Neural cell (in vitro differentiated cells): ENCODE measurements around the gene SLC41A3.

Experiments
- EP300 ChIP-seq: fragments of 450-650 bp; conservative IDR thresholded peaks from 2 replicates; pipeline ENCODE4 v1.6.1; 2014; ENCODE audit warnings: antibody characterized with exemption, mild to moderate bottlenecking, moderate library complexity; ENCODE audit not compliant: poor library complexity, severe bottlenecking
- EZH2 ChIP-seq: fragments of 200-600, 300-800 bp; shearing (Covaris generic), sonication (generic); IDR thresholded peaks from 2 replicates; pipeline ENCODE4 v1.6.1; 2014; ENCODE audit warnings: antibody characterized with exemption, low read length, borderline replicate concordance, mild to moderate bottlenecking; ENCODE audit not compliant: insufficient read depth, poor library complexity, severe bottlenecking
- MXI1 ChIP-seq: fragments of 450-650 bp; conservative IDR thresholded peaks from 2 replicates; pipeline ENCODE4 v1.6.1; 2014; ENCODE audit warnings: antibody characterized with exemption, mild to moderate bottlenecking; ENCODE audit not compliant: poor library complexity, severe bottlenecking
- POLR2AphosphoS5 ChIP-seq: IDR thresholded peaks from 2 replicates; pipeline ENCODE4 v1.6.1; 2012
- RAD21 ChIP-seq: fragments of 450-650 bp; conservative IDR thresholded peaks from 2 replicates; pipeline ENCODE4 v1.6.1; 2014; ENCODE audit warnings: antibody characterized with exemption, mild to moderate bottlenecking, moderate library complexity
- TF ChIP-seq, protein P1 (sequence below): IDR thresholded peaks from 2 replicates; pipeline ENCODE4 v1.6.1; 2012; ENCODE audit warnings: borderline replicate concordance
- TF ChIP-seq, protein P2 (sequence below): fragments of 450-650 bp; IDR thresholded peaks from 2 replicates; pipeline ENCODE4 v1.5.1; 2014; ENCODE audit warnings: antibody characterized with exemption, mild to moderate bottlenecking, moderate library complexity; ENCODE audit not compliant: poor library complexity, severe bottlenecking

DNA sequence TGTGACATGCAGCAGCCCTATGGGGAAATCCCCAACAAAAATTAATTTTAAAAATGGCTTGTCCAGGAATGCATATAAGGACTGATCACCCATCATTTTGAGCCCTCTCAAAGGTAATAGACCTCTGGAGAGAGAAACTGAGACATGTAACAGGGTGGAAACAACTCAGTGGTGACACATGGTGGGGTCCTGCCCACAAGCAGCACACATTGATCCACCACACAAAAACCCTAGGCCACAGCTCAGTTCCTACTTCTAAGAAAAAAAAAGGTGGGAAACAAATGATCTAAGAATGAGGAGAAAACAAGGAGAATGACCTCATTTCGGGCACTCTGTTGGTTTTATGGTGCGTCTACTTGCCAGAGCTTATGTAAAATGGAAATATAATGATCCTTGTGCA lies 1.9 kb upstream of the SLC41A3 start:
- TF ChIP-seq, protein P1, sequence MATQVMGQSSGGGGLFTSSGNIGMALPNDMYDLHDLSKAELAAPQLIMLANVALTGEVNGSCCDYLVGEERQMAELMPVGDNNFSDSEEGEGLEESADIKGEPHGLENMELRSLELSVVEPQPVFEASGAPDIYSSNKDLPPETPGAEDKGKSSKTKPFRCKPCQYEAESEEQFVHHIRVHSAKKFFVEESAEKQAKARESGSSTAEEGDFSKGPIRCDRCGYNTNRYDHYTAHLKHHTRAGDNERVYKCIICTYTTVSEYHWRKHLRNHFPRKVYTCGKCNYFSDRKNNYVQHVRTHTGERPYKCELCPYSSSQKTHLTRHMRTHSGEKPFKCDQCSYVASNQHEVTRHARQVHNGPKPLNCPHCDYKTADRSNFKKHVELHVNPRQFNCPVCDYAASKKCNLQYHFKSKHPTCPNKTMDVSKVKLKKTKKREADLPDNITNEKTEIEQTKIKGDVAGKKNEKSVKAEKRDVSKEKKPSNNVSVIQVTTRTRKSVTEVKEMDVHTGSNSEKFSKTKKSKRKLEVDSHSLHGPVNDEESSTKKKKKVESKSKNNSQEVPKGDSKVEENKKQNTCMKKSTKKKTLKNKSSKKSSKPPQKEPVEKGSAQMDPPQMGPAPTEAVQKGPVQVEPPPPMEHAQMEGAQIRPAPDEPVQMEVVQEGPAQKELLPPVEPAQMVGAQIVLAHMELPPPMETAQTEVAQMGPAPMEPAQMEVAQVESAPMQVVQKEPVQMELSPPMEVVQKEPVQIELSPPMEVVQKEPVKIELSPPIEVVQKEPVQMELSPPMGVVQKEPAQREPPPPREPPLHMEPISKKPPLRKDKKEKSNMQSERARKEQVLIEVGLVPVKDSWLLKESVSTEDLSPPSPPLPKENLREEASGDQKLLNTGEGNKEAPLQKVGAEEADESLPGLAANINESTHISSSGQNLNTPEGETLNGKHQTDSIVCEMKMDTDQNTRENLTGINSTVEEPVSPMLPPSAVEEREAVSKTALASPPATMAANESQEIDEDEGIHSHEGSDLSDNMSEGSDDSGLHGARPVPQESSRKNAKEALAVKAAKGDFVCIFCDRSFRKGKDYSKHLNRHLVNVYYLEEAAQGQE: no peak
- no peak for TF ChIP-seq POLR2AphosphoS5
- TF ChIP-seq, protein P2, sequence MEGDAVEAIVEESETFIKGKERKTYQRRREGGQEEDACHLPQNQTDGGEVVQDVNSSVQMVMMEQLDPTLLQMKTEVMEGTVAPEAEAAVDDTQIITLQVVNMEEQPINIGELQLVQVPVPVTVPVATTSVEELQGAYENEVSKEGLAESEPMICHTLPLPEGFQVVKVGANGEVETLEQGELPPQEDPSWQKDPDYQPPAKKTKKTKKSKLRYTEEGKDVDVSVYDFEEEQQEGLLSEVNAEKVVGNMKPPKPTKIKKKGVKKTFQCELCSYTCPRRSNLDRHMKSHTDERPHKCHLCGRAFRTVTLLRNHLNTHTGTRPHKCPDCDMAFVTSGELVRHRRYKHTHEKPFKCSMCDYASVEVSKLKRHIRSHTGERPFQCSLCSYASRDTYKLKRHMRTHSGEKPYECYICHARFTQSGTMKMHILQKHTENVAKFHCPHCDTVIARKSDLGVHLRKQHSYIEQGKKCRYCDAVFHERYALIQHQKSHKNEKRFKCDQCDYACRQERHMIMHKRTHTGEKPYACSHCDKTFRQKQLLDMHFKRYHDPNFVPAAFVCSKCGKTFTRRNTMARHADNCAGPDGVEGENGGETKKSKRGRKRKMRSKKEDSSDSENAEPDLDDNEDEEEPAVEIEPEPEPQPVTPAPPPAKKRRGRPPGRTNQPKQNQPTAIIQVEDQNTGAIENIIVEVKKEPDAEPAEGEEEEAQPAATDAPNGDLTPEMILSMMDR: no peak
- no peak for TF ChIP-seq EZH2
- TF ChIP-seq EP300: no peak
- TF ChIP-seq RAD21: no peak
- TF ChIP-seq MXI1: no peak
